HG02610 (cell line): ENCODE data around the gene CBY3.
"Not testable (repeated sequence)": the region's sequence is repeated elsewhere in the genome, so short reads cannot be mapped to it uniquely, and the experiment has no call there.

ENCODE experiments used
- ATAC-seq: cut with Tn5 transposase; IDR thresholded peaks from one replicate; pipeline ENCODE4 v1.9.1; 2021; ENCODE audit warnings: mild to moderate bottlenecking, moderate library complexity; ENCODE audit not compliant: unreplicated experiment

The CBY3 gene

GRCh38 chr5:179680780-179681401, at the start of gene CBY3:
Gene CBY3, minus strand, starts transcription at chr5:179681034. Its CDS starts 116 bp downstream, at chr5:179680918.
- no peak for ATAC-seq

GRCh38 chr5:179730356-179730755, 49.5 kb upstream of the CBY3 start:
- no peak for ATAC-seq

- ATAC-seq: no peak
These were observed 48.9 kb upstream of the CBY3 start for GRCh38 chr5:179729727-179730126.

GRCh38 chr5:179729303-179729702, 48.5 kb upstream of the CBY3 start:
- ATAC-seq: no peak

GRCh38 chr5:179727106-179727505, 46.3 kb upstream of the CBY3 start:
- ATAC-seq: no peak

- ATAC-seq: no peak
These were observed 43.3 kb upstream of the CBY3 start for GRCh38 chr5:179724163-179724562.

- ATAC-seq: no peak
These were observed 39.4 kb upstream of the CBY3 start for GRCh38 chr5:179720222-179720621.

- ATAC-seq: no peak
These were observed 35.5 kb upstream of the CBY3 start for GRCh38 chr5:179716286-179716685.

GRCh38 chr5:179700401-179700918, 19.6 kb upstream of the CBY3 start:
- no peak for ATAC-seq

GRCh38 chr5:179699616-179700237, 18.9 kb upstream of the CBY3 start:
- peak; percentile 38 for ATAC-seq

GRCh38 chr5:179698935-179699615, 18.2 kb upstream of the CBY3 start, which contains the start of gene CANX:
Gene CANX, plus strand, starts transcription at chr5:179698967. Its CDS starts 6,715 bp downstream, at chr5:179705682.
- ATAC-seq: peak; percentile 5

- ATAC-seq: peak; percentile 89
These were observed 17.4 kb upstream of the CBY3 start for GRCh38 chr5:179697993-179698934.

- ATAC-seq: not testable (repeated sequence)
These were observed 16.7 kb upstream of the CBY3 start for GRCh38 chr5:179697543-179697942.

- no peak for ATAC-seq
These were observed 16.3 kb upstream of the CBY3 start for GRCh38 chr5:179697108-179697507.

GRCh38 chr5:179696603-179697002, 15.8 kb upstream of the CBY3 start:
- ATAC-seq: no peak

- no peak for ATAC-seq
These were observed 13.7 kb upstream of the CBY3 start for GRCh38 chr5:179694561-179694960.

- not testable (repeated sequence) for ATAC-seq
These were observed 8.4 kb upstream of the CBY3 start for GRCh38 chr5:179689212-179689611.

- no peak for ATAC-seq
These were observed 637 bp downstream of the CBY3 start for GRCh38 chr5:179680014-179680779.

- peak; percentile 18 for ATAC-seq
These were observed 1.7 kb downstream of the CBY3 start for GRCh38 chr5:179679014-179679674.
